HepG2 (cell line): ENCODE data around the gene SYT17. TPM values are rescaled to one million over a fixed set of nuclear protein-coding genes. Genes with fewer than 3 reads are reported as not detected.

Experiments
- ATAC-seq: fragments of 200-7000 bp; cut with Tn5 transposase; 3 replicates; pipeline ENCODE4 v1.9.1; 2020; ENCODE audit warnings: mild to moderate bottlenecking, moderate library complexity
- BruUV-seq: library from RNA; stranded (reverse); fragments of 400-500 nt; replicated peaks from 2 replicates; lab custom pipeline; 2021; lab: Mats Ljungman, UMichigan
- CTCF ChIA-PET: fragments of 300-600 bp; formaldehyde crosslinking; extraction: SDS; loops from one replicate; lab custom pipeline; 2021; ENCODE audit warnings: low total read pairs, inconsistent platforms, low intra/inter-chr PET ratio; lab: Yijun Ruan, JAX
- POLR2A ChIA-PET: fragments of 350-600 bp; sonication (Branson Sonifier 250); formaldehyde crosslinking; loops from one replicate; lab custom pipeline; 2020; ENCODE audit warnings: antibody characterized with exemption, inconsistent platforms; lab: Yijun Ruan, JAX
- DNase-seq: peaks from one replicate; pipeline ENCODE4 v3.0.0-alpha.2; 2015; ENCODE audit warnings: low spot score
- FAIRE-seq: peaks from 3 replicates; lab custom pipeline; 2011; peaks lifted over from hg19 to GRCh38; lab: Jason Lieb, UNC
- H2AFZ ChIP-seq: one replicate; pipeline ENCODE4 v1.6.1; 2011; ENCODE audit warnings: low read length, inconsistent platforms
- H3K27ac ChIP-seq: fragments of 300-600 bp; 3 replicates; pipeline ENCODE4 v1.8.0; 2011; ENCODE audit warnings: mixed run types, mild to moderate bottlenecking, mixed read lengths, low read length, inconsistent platforms; ENCODE audit not compliant: insufficient read depth; ENCODE audit errors: extremely low read length
- H3K27me3 ChIP-seq, 2 experiments: fragments of 200-600 bp in 1 of 2; 2 replicates in 1 of 2; 3 replicates in 1 of 2; pipeline versions ENCODE4 v1.6.0 to v1.8.0; 2011; ENCODE audit warnings: low read length in 2 of 2, mild to moderate bottlenecking in 2 of 2, moderate library complexity in 2 of 2, inconsistent platforms in 1 of 2; ENCODE audit not compliant: insufficient read depth in 2 of 2, control insufficient read depth in 1 of 2
- H3K36me3 ChIP-seq, 2 experiments: fragments of 200-600 bp in 1 of 2; replicated peaks in 1 of 2; 2 replicates in 1 of 2; 3 replicates in 1 of 2; pipeline versions ENCODE4 v1.5.1 to v1.8.0; 2011; ENCODE audit warnings: low read length in 2 of 2, inconsistent platforms in 1 of 2; ENCODE audit not compliant: insufficient read depth in 2 of 2, control insufficient read depth in 1 of 2
- H3K4me1 ChIP-seq: 2 replicates; pipeline ENCODE4 v1.5.1; 2012; ENCODE audit warnings: low read length, inconsistent platforms; ENCODE audit not compliant: insufficient read depth
- H3K4me2 ChIP-seq: 2 replicates; pipeline ENCODE4 v1.6.0; 2011; ENCODE audit warnings: low read depth, low read length, inconsistent platforms
- H3K4me3 ChIP-seq, 3 experiments: fragments of 200-600 bp in 1 of 3; sonication (generic), shearing (Covaris generic) in 1 of 3; replicated peaks in 1 of 3; 2 replicates each; pipeline ENCODE4 v1.5.1; 2011 to 2016; ENCODE audit warnings: low read length in 3 of 3, inconsistent platforms in 2 of 3, low read depth in 2 of 3, mild to moderate bottlenecking in 2 of 3, control low read depth in 1 of 3, mixed read lengths in 1 of 3; ENCODE audit not compliant: insufficient read depth in 1 of 3
- H3K79me2 ChIP-seq: one replicate; pipeline ENCODE4 v1.6.1; 2011; ENCODE audit warnings: low read length, inconsistent platforms; ENCODE audit not compliant: insufficient read depth
- H3K9ac ChIP-seq: 2 replicates; pipeline ENCODE4 v1.6.0; 2011; ENCODE audit warnings: mild to moderate bottlenecking, low read depth, low read length, inconsistent platforms; ENCODE audit not compliant: insufficient read depth
- H3K9me3 ChIP-seq: 2 replicates; pipeline ENCODE4 v1.5.1; 2012; ENCODE audit warnings: mild to moderate bottlenecking, low read length
- H4K20me1 ChIP-seq: 2 replicates; pipeline ENCODE4 v1.6.0; 2011; ENCODE audit warnings: inconsistent platforms, mild to moderate bottlenecking, low read length, moderate library complexity; ENCODE audit not compliant: insufficient read depth
- FOXP1 ChIP-seq, 2 experiments: fragments of 450-650 bp in 1 of 2; IDR thresholded peaks; 2 replicates each; pipeline ENCODE4 v1.6.1; 2017 to 2018; ENCODE audit warnings: antibody characterized with exemption in 1 of 2
- KDM2A ChIP-seq: sonication (generic); formaldehyde crosslinking; IDR thresholded peaks from 2 replicates; pipeline ENCODE4 v1.4.0; 2020; ENCODE audit warnings: low read depth, missing genetic modification reagents, borderline replicate concordance
- LCORL ChIP-seq, 2 experiments: fragments of 450-650 bp in 1 of 2; sonication (generic) in 1 of 2; formaldehyde crosslinking in 1 of 2; IDR thresholded peaks; 2 replicates each; pipeline versions ENCODE4 v1.5.0 to v1.6.1; 2017 to 2020; ENCODE audit warnings: antibody characterized with exemption in 1 of 2, missing genetic modification reagents in 1 of 2
- MIXL1 ChIP-seq: IDR thresholded peaks from 2 replicates; pipeline ENCODE4 v1.6.1; 2016
- NFE2L2 ChIP-seq: fragments of 150-350 bp; IDR thresholded peaks from 2 replicates; pipeline ENCODE4 v1.6.1; 2014; ENCODE audit warnings: low read length
- PCBP2 ChIP-seq: fragments of 200-400 bp; formaldehyde crosslinking; optimal IDR thresholded peaks from 2 replicates; pipeline ENCODE3; 2018; ENCODE audit warnings: low read length, low read depth; ENCODE audit not compliant: poor library complexity, severe bottlenecking
- THYN1 ChIP-seq: sonication (generic); formaldehyde crosslinking; IDR thresholded peaks from 2 replicates; pipeline ENCODE4 v1.8.1; 2023; ENCODE audit warnings: low read depth, mild to moderate bottlenecking, moderate library complexity, missing genetic modification reagents, borderline replicate concordance
- ZMYM3 ChIP-seq: sonication (generic); formaldehyde crosslinking; IDR thresholded peaks from 2 replicates; pipeline ENCODE4 v1.5.1; 2020; ENCODE audit warnings: mild to moderate bottlenecking, missing genetic modification reagents
- ZNF431 ChIP-seq: sonication (generic); formaldehyde crosslinking; IDR thresholded peaks from 2 replicates; pipeline ENCODE4 v1.9.0; 2022; ENCODE audit warnings: missing genetic modification reagents, low read depth, mild to moderate bottlenecking, borderline replicate concordance
- WGBS: methylation state at CpG from one replicate; pipeline ENCODE4 v1.1.6; 2017; ENCODE audit warnings: low lambda C conversion rate; 5-methylcytosine and 5-hydroxymethylcytosine counted together
- in situ Hi-C: cut with HindIII; loops from 2 replicates; pipeline ENCODE4 v1.10.0; 2017; ENCODE audit warnings: low pct_unique_long_range_greater_than_20kb; ENCODE audit not compliant: extremely low pct_ligation_motif_present
- intact Hi-C: fragments of 100-400 bp; cut with micrococcal nuclease; formaldehyde crosslinking; loops from one replicate; pipeline ENCODE4 v1.10.0; 2022; ENCODE audit not compliant: unreplicated experiment
- polyA plus RNA-seq, 8 experiments: library from polyadenylated mRNA; depleted of rRNA in 3 of 8; stranded (reverse) in 7 of 8; unstranded in 1 of 8; fragments of >200 nt; fragmentation: Illumina TruSeq in 4 of 8; extraction: Trizol in 4 of 8; gene quantifications; 2 replicates each; pipeline versions ENCODE4 v1.2.1 to v1.2.3, GENCODE V29; 2011 to 2016; ENCODE audit warnings: low read depth in 4 of 8, missing spikeins in 1 of 8, mixed read lengths in 1 of 8; ENCODE audit not compliant: insufficient read depth in 1 of 8
- total RNA-seq, 5 experiments: library from RNA; depleted of rRNA; stranded (reverse); fragments of >200 nt; fragmentation: Illumina TruSeq; extraction: Trizol; gene quantifications; 2 replicates each; pipeline ENCODE4 v1.2.3, GENCODE V29; 2016; ENCODE audit warnings: low read depth in 1 of 5
- TF ChIP-seq, protein P1 (sequence below), 2 experiments: fragments of 450-650 bp in 1 of 2; sonication (generic) in 1 of 2; formaldehyde crosslinking in 1 of 2; IDR thresholded peaks; 2 replicates each; pipeline versions ENCODE4 v1.6.1 to v1.8.0; 2016 to 2022; ENCODE audit warnings: antibody characterized with exemption in 1 of 2, mild to moderate bottlenecking in 1 of 2, missing genetic modification reagents in 1 of 2

The SYT17 gene
- total and polyA plus RNA-seq, 2 of the 13 experiments (the other 11 are each of a cell fraction or from before 2014, with no cell fraction given) = 0.44 TPM; not detected in 1

DNA sequence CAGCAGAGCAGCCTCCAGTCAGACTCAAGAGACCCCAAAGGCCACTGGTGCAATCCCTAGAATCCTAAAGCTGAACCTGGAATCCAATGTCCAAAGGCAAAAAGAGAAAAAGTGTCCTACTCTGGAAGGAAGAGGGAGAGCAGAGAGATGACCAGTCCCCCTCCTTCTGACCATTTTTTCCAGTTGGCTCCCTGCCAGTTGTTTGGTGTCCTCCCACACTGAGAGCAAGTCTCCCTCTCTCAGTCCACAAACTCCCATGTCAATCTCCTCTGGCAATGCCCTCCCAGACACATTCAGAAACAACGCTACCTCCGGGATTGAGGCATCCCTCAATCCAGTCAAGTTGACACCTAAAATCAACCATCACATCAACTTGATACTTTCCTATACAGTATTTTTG lies 113.2 kb downstream of the SYT17 start:
- H3K79me2 ChIP-seq = no peaks in the 10 kb centered on the region
- H3K27me3 ChIP-seq = no peaks in the 10 kb centered on the region
- POLR2A ChIA-PET = no interaction called here
- no peak for TF ChIP-seq MIXL1
- TF ChIP-seq LCORL (IDR thresholded peaks at IDR 0.05) = peak; percentile 89
- TF ChIP-seq LCORL (CRISPR knock-in tag; IDR thresholded peaks at IDR 0.05) = no peak
- in situ Hi-C loops (no loop called here), intact Hi-C loops (no loop called here)
- H4K20me1 ChIP-seq = no peaks in the 10 kb centered on the region
- no peak overlapping the region for H3K27ac ChIP-seq
- H3K4me1 ChIP-seq = peaks cover 7% of the 10 kb centered on the region; the same call in 1 of the 2 replicates
- no peaks in the 10 kb centered on the region for H3K9me3 ChIP-seq
- no peak for DNase-seq
- H3K4me2 ChIP-seq = no peak overlapping the region
- H3K4me3 ChIP-seq = no peak overlapping the region
- CTCF ChIA-PET = no interaction called here
- WGBS = 80% methylated on average over 2 of the region's 2 CpGs
- no peak for FAIRE-seq
- no peak overlapping the region for H3K9ac ChIP-seq
- BruUV-seq = no TSS peak
- no peaks in the 10 kb centered on the region for H3K36me3 ChIP-seq
- no peak for ATAC-seq
- no peak overlapping the region for H2AFZ ChIP-seq

DNA sequence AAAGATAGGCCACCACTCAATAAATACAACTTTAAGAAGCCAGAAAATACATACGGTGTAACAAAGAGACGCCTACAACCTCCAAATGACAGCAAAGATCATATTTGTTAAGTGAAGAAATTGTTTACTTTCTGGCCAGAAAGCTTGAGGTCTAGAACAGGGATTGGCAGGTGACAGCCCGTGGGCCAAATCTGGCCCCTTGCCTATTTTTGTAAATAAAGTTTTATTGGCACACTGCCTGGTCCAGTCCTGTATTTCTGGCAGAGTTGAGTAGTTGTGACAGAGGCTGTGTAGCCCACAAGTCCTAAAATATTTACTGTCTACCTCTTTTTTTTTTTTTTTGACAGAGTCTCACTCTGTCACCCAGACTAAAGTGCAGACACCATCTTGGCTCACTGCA lies 114.1 kb downstream of the SYT17 start:
- DNase-seq (peak; percentile 24), FAIRE-seq (no peak), ATAC-seq (no peak)
- intact Hi-C loops = no loop called here
- Histone ChIP-seq H3K4me3 (no peak overlapping the region), H3K27me3 (no peaks in the 10 kb centered on the region), H3K36me3 (no peaks in the 10 kb centered on the region), H3K79me2 (no peaks in the 10 kb centered on the region), H4K20me1 (no peaks in the 10 kb centered on the region), H3K9ac (no peak overlapping the region), H3K9me3 (no peaks in the 10 kb centered on the region), H2AFZ (no peak overlapping the region), H3K4me2 (no peak overlapping the region), H3K27ac (no peak overlapping the region), H3K4me1 (peaks cover 7% of the 10 kb centered on the region; the same call in 1 of the 2 replicates)
- TF ChIP-seq, protein P1, sequence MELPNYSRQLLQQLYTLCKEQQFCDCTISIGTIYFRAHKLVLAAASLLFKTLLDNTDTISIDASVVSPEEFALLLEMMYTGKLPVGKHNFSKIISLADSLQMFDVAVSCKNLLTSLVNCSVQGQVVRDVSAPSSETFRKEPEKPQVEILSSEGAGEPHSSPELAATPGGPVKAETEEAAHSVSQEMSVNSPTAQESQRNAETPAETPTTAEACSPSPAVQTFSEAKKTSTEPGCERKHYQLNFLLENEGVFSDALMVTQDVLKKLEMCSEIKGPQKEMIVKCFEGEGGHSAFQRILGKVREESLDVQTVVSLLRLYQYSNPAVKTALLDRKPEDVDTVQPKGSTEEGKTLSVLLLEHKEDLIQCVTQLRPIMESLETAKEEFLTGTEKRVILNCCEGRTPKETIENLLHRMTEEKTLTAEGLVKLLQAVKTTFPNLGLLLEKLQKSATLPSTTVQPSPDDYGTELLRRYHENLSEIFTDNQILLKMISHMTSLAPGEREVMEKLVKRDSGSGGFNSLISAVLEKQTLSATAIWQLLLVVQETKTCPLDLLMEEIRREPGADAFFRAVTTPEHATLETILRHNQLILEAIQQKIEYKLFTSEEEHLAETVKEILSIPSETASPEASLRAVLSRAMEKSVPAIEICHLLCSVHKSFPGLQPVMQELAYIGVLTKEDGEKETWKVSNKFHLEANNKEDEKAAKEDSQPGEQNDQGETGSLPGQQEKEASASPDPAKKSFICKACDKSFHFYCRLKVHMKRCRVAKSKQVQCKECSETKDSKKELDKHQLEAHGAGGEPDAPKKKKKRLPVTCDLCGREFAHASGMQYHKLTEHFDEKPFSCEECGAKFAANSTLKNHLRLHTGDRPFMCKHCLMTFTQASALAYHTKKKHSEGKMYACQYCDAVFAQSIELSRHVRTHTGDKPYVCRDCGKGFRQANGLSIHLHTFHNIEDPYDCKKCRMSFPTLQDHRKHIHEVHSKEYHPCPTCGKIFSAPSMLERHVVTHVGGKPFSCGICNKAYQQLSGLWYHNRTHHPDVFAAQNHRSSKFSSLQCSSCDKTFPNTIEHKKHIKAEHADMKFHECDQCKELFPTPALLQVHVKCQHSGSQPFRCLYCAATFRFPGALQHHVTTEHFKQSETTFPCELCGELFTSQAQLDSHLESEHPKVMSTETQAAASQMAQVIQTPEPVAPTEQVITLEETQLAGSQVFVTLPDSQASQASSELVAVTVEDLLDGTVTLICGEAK (IDR thresholded peaks at IDR 0.05) = peak; percentile 84
- TF ChIP-seq, protein P1 (CRISPR knock-in tag; IDR thresholded peaks at IDR 0.05) = peak; percentile 99
- no peak for TF ChIP-seq KDM2A (CRISPR knock-in tag)
- no peak for TF ChIP-seq FOXP1 (IDR thresholded peaks at IDR 0.05)
- TF ChIP-seq FOXP1 (CRISPR knock-in tag; IDR thresholded peaks at IDR 0.05) = 0 out of 2 replicates have a peak, but pooled peaks have one; percentile 8
- TF ChIP-seq ZMYM3 = no peak
- TF ChIP-seq NFE2L2 = no peak
- no peak for TF ChIP-seq PCBP2
- no peak for TF ChIP-seq THYN1 (CRISPR knock-in tag)
- TF ChIP-seq ZNF431 = no peak
- BruUV-seq = no TSS peak
- in situ Hi-C loops = no loop called here
- CTCF ChIA-PET = no interaction called here
- POLR2A ChIA-PET = no interaction called here
- under 1% methylated on average over 3 of the region's 3 CpGs for WGBS
